Measurements from ENCODE around the gene ZNF735.

DNA sequence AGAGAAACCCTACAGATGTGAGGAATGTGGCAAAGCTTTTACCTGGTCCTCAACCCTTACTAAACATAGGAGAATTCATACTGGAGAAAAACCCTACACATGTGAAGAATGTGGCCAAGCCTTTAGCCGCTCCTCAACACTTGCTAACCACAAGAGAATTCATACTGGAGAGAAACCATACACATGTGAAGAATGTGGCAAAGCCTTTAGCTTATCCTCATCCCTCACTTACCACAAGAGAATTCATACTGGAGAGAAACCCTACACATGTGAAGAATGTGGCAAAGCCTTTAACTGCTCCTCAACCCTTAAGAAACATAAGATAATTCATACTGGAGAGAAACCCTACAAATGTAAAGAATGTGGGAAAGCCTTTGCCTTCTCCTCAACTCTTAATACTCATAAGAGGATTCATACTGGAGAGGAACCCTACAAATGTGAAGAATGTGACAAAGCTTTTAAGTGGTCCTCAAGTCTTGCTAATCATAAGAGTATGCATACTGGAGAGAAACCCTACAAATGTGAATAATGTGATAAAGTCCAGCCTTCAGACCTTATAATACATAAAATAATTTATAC lies 59.4 kb downstream of the ZNF735 start:
- TF ChIP-seq EP300 (IDR thresholded peaks at IDR 0.05; ENCODE audit: borderline replicate concordance in 1 of 2, low read depth in 2 of 2, low read length in 2 of 2) (no peak), TAF1 (IDR thresholded peaks at IDR 0.05; ENCODE audit: low read depth, low read length) (no peak), ZNF274 (IDR thresholded peaks at IDR 0.05; ENCODE audit: borderline replicate concordance, extremely low read depth, low read length) (peak; percentile 94), POLR2A (IDR thresholded peaks at IDR 0.05; ENCODE audit: control extremely low read depth in 1 of 2, low read depth in 2 of 2, low read length in 2 of 2) (no peak), RAD21 (IDR thresholded peaks at IDR 0.05 in 1 of 2, conservative IDR thresholded peaks at IDR 0.05 in 1 of 2; ENCODE audit: low read depth in 2 of 2, low read length in 2 of 2) (no peak), PHF8 (conservative IDR thresholded peaks at IDR 0.05; ENCODE audit: low read depth, low read length) (no peak), EZH2 (IDR thresholded peaks at IDR 0.05; ENCODE audit: low read depth, low read length, severe bottlenecking) (no peak), CHD2 (IDR thresholded peaks at IDR 0.05; ENCODE audit: low read length) (no peak)
- TF ChIP-seq, protein P1, sequence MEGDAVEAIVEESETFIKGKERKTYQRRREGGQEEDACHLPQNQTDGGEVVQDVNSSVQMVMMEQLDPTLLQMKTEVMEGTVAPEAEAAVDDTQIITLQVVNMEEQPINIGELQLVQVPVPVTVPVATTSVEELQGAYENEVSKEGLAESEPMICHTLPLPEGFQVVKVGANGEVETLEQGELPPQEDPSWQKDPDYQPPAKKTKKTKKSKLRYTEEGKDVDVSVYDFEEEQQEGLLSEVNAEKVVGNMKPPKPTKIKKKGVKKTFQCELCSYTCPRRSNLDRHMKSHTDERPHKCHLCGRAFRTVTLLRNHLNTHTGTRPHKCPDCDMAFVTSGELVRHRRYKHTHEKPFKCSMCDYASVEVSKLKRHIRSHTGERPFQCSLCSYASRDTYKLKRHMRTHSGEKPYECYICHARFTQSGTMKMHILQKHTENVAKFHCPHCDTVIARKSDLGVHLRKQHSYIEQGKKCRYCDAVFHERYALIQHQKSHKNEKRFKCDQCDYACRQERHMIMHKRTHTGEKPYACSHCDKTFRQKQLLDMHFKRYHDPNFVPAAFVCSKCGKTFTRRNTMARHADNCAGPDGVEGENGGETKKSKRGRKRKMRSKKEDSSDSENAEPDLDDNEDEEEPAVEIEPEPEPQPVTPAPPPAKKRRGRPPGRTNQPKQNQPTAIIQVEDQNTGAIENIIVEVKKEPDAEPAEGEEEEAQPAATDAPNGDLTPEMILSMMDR (IDR thresholded peaks at IDR 0.05; ENCODE audit: control extremely low read depth in 1 of 3, insufficient read depth in 1 of 3, low read depth in 1 of 3, low read length in 3 of 3), result no peak
- TF ChIP-seq, protein P2, sequence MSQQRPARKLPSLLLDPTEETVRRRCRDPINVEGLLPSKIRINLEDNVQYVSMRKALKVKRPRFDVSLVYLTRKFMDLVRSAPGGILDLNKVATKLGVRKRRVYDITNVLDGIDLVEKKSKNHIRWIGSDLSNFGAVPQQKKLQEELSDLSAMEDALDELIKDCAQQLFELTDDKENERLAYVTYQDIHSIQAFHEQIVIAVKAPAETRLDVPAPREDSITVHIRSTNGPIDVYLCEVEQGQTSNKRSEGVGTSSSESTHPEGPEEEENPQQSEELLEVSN (IDR thresholded peaks at IDR 0.05), result no peak
- TF ChIP-seq, protein P3, sequence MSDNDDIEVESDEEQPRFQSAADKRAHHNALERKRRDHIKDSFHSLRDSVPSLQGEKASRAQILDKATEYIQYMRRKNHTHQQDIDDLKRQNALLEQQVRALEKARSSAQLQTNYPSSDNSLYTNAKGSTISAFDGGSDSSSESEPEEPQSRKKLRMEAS (IDR thresholded peaks at IDR 0.05), result no peak
- TF ChIP-seq, protein P4, sequence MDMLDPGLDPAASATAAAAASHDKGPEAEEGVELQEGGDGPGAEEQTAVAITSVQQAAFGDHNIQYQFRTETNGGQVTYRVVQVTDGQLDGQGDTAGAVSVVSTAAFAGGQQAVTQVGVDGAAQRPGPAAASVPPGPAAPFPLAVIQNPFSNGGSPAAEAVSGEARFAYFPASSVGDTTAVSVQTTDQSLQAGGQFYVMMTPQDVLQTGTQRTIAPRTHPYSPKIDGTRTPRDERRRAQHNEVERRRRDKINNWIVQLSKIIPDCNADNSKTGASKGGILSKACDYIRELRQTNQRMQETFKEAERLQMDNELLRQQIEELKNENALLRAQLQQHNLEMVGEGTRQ (IDR thresholded peaks at IDR 0.05; ENCODE audit: low read length), result no peak
